H1 (cell line): ENCODE data around the gene RNASEH2A. TPM values are rescaled to one million over a fixed set of nuclear protein-coding genes. Genes with fewer than 3 reads are reported as not detected.

Experiments
- CTCF ChIA-PET: fragments of 300-600 bp; sonication (Branson Sonifier 250); formaldehyde crosslinking; loops from one replicate; lab custom pipeline; 2021; ENCODE audit not compliant: partially characterized antibody; lab: Charles Lee
- POLR2A ChIA-PET: fragments of 300-600 bp; sonication (Branson Sonifier 250); formaldehyde crosslinking; loops from one replicate; lab custom pipeline; 2021; ENCODE audit warnings: inconsistent platforms; ENCODE audit not compliant: partially characterized antibody; lab: Charles Lee
- DNase-seq, 2 experiments: peaks; one replicate each; pipeline versions ENCODE4 v3.0.0 to v3.0.0-alpha.2; 2010 to 2022; ENCODE audit warnings: low spot score in 2 of 2, low read depth in 1 of 2, mixed read lengths in 1 of 2
- FAIRE-seq: peaks from 2 replicates; lab custom pipeline; 2011; peaks lifted over from hg19 to GRCh38; lab: Jason Lieb, UNC
- H2AFZ ChIP-seq: 2 replicates; pipeline ENCODE4 v1.8.1; 2012; ENCODE audit warnings: low read length, inconsistent platforms
- H2AK5ac ChIP-seq: 2 replicates; pipeline ENCODE4 v1.6.1; 2013; ENCODE audit warnings: low read depth, low read length
- H2BK120ac ChIP-seq: replicated peaks from 2 replicates; pipeline ENCODE3; 2013; ENCODE audit warnings: low read depth, low read length, inconsistent platforms
- H2BK12ac ChIP-seq: 2 replicates; pipeline ENCODE4 v1.6.1; 2013; ENCODE audit warnings: low read depth, low read length
- H2BK15ac ChIP-seq: 2 replicates; pipeline ENCODE4 v1.6.1; 2013; ENCODE audit warnings: low read length
- H2BK20ac ChIP-seq: 2 replicates; pipeline ENCODE4 v1.6.1; 2013; ENCODE audit warnings: low read length
- H2BK5ac ChIP-seq: 2 replicates; pipeline ENCODE4 v1.6.1; 2013; ENCODE audit warnings: low read depth, low read length
- H3K14ac ChIP-seq: 2 replicates; pipeline ENCODE4 v1.6.1; 2013; ENCODE audit warnings: inconsistent platforms; ENCODE audit not compliant: insufficient read length
- H3K18ac ChIP-seq: 2 replicates; pipeline ENCODE4 v1.6.1; 2013; ENCODE audit warnings: low read length; ENCODE audit errors: extremely low read depth
- H3K23ac ChIP-seq: 2 replicates; pipeline ENCODE4 v1.6.1; 2013; ENCODE audit warnings: inconsistent platforms; ENCODE audit not compliant: insufficient read length
- H3K23me2 ChIP-seq: 2 replicates; pipeline ENCODE4 v1.6.1; 2013; ENCODE audit warnings: low read depth, low read length
- H3K27ac ChIP-seq: 2 replicates; pipeline ENCODE4 v1.6.1; 2011; ENCODE audit warnings: low read depth, low read length, inconsistent platforms
- H3K27me3 ChIP-seq, 4 experiments: replicated peaks in 1 of 4; 1 replicate in 1 of 4; 2 replicates in 3 of 4; pipeline versions ENCODE4 v1.6.1 to v1.8.1; 2011 to 2013; ENCODE audit warnings: low read length in 3 of 4, mild to moderate bottlenecking in 3 of 4, inconsistent platforms in 2 of 4, mixed read lengths in 2 of 4, moderate library complexity in 1 of 4; ENCODE audit not compliant: control insufficient read depth in 3 of 4, insufficient read depth in 3 of 4; ENCODE audit errors: extremely low read depth in 1 of 4
- H3K36me3 ChIP-seq, 4 experiments: 2 replicates each; pipeline versions ENCODE4 v1.6.1 to v1.8.1; 2011 to 2013; ENCODE audit warnings: mild to moderate bottlenecking in 4 of 4, low read length in 3 of 4, moderate library complexity in 2 of 4, control low read depth in 1 of 4, inconsistent platforms in 1 of 4; ENCODE audit not compliant: insufficient read depth in 4 of 4, control insufficient read depth in 2 of 4
- H3K4ac ChIP-seq: replicated peaks from 2 replicates; pipeline ENCODE3; 2013; ENCODE audit warnings: low read length, low read depth, mixed read lengths, inconsistent platforms; ENCODE audit not compliant: insufficient read length
- H3K4me1 ChIP-seq, 4 experiments: replicated peaks in 1 of 4; 1 replicate in 1 of 4; 2 replicates in 3 of 4; pipeline versions ENCODE4 v1.6.1 to v1.8.1; 2011 to 2013; ENCODE audit warnings: low read length in 3 of 4, inconsistent platforms in 2 of 4, mixed read lengths in 1 of 4; ENCODE audit not compliant: insufficient read depth in 4 of 4, control insufficient read depth in 3 of 4
- H3K4me2 ChIP-seq, 2 experiments: 2 replicates each; pipeline versions ENCODE4 v1.6.1 to v1.8.1; 2011 to 2013; ENCODE audit warnings: low read depth in 2 of 2, low read length in 2 of 2, control low read depth in 1 of 2, inconsistent platforms in 1 of 2, mild to moderate bottlenecking in 1 of 2; ENCODE audit not compliant: insufficient read depth in 1 of 2
- H3K4me3 ChIP-seq, 4 experiments: fragments of 200-600, 300-600 bp in 1 of 4; sonication (generic), shearing (Covaris generic), sonication (Bioruptor Twin) in 1 of 4; 2 replicates each; pipeline versions ENCODE4 v1.5.1 to v1.8.1; 2011 to 2016; ENCODE audit warnings: low read length in 4 of 4, low read depth in 3 of 4, control low read depth in 2 of 4, inconsistent platforms in 2 of 4, mild to moderate bottlenecking in 2 of 4, mixed read lengths in 1 of 4, moderate library complexity in 1 of 4; ENCODE audit not compliant: insufficient read depth in 2 of 4; ENCODE audit errors: extremely low read depth in 1 of 4
- H3K56ac ChIP-seq: replicated peaks from 2 replicates; pipeline ENCODE3; 2013; ENCODE audit warnings: low read depth, mild to moderate bottlenecking, mixed read lengths, low read length, inconsistent platforms; ENCODE audit not compliant: insufficient read length
- H3K79me1 ChIP-seq: 2 replicates; pipeline ENCODE4 v1.6.1; 2013; ENCODE audit warnings: low read depth, low read length, control low read depth
- H3K79me2 ChIP-seq, 2 experiments: 2 replicates each; pipeline versions ENCODE4 v1.6.1 to v1.8.1; 2012 to 2013; ENCODE audit warnings: low read length in 2 of 2, mild to moderate bottlenecking in 2 of 2, inconsistent platforms in 1 of 2; ENCODE audit not compliant: insufficient read depth in 2 of 2, control insufficient read depth in 1 of 2
- H3K9ac ChIP-seq, 4 experiments: replicated peaks in 1 of 4; 1 replicate in 1 of 4; 2 replicates in 3 of 4; pipeline versions ENCODE4 v1.6.1 to v1.8.1; 2011 to 2013; ENCODE audit warnings: low read depth in 3 of 4, low read length in 3 of 4, control low read depth in 2 of 4, mild to moderate bottlenecking in 2 of 4, moderate library complexity in 2 of 4, inconsistent platforms in 1 of 4; ENCODE audit errors: extremely low read depth in 1 of 4
- H3K9me3 ChIP-seq, 2 experiments: 2 replicates each; pipeline versions ENCODE4 v1.6.1 to v1.8.1; 2012 to 2013; ENCODE audit warnings: mild to moderate bottlenecking in 2 of 2, moderate library complexity in 2 of 2, control low read depth in 1 of 2, inconsistent platforms in 1 of 2, low read depth in 1 of 2, low read length in 1 of 2, mixed read lengths in 1 of 2; ENCODE audit not compliant: insufficient read depth in 2 of 2
- H4K20me1 ChIP-seq, 2 experiments: replicated peaks in 1 of 2; 2 replicates each; pipeline versions ENCODE3 to v1.8.1; 2011 to 2013; ENCODE audit warnings: inconsistent platforms in 2 of 2, low read length in 2 of 2, mild to moderate bottlenecking in 1 of 2; ENCODE audit not compliant: insufficient read depth in 2 of 2, control insufficient read depth in 1 of 2
- H4K5ac ChIP-seq: 2 replicates; pipeline ENCODE4 v1.6.1; 2013; ENCODE audit warnings: low read length, low read depth, mixed read lengths, inconsistent platforms; ENCODE audit not compliant: insufficient read length
- H4K8ac ChIP-seq: 2 replicates; pipeline ENCODE4 v1.8.0; 2013; ENCODE audit warnings: mild to moderate bottlenecking, moderate library complexity, low read length, inconsistent platforms; ENCODE audit not compliant: insufficient read depth; ENCODE audit errors: extremely low read depth
- H4K91ac ChIP-seq: replicated peaks from 2 replicates; pipeline ENCODE3; 2013; ENCODE audit warnings: low read length, mixed read lengths, inconsistent platforms; ENCODE audit not compliant: insufficient read length
- BACH1 ChIP-seq: IDR thresholded peaks from 2 replicates; pipeline ENCODE4 v1.6.1; 2012; ENCODE audit warnings: low read length, improper control_type of control experiment
- CHD2 ChIP-seq: IDR thresholded peaks from 2 replicates; pipeline ENCODE4 v1.6.1; 2012; ENCODE audit warnings: low read length, improper control_type of control experiment
- CTCF ChIP-seq, 3 experiments: IDR thresholded peaks; 1 replicate in 2 of 3; 2 replicates in 1 of 3; pipeline versions ENCODE4 v1.5.1 to v1.6.1; 2011; ENCODE audit warnings: low read length in 3 of 3, mild to moderate bottlenecking in 3 of 3, inconsistent platforms in 2 of 3, low read depth in 1 of 3, moderate library complexity in 1 of 3; ENCODE audit not compliant: insufficient read depth in 1 of 3; ENCODE audit errors: control extremely low read depth in 1 of 3
- FOSL1 ChIP-seq: IDR thresholded peaks from 2 replicates; pipeline ENCODE4 v1.6.1; 2011; ENCODE audit warnings: mild to moderate bottlenecking, low read depth, low read length, moderate library complexity; ENCODE audit not compliant: insufficient read depth
- HDAC2 ChIP-seq, 2 experiments: fragments of 300-600 bp in 1 of 2; sonication (generic) in 1 of 2; IDR thresholded peaks; 2 replicates each; pipeline ENCODE4 v1.6.1; 2011 to 2012; ENCODE audit warnings: low read depth in 2 of 2, low read length in 2 of 2, mild to moderate bottlenecking in 2 of 2, moderate library complexity in 2 of 2, borderline replicate concordance in 1 of 2, inconsistent platforms in 1 of 2
- NANOG ChIP-seq: IDR thresholded peaks from 2 replicates; pipeline ENCODE4 v1.6.1; 2011; ENCODE audit warnings: low read length, low read depth, mild to moderate bottlenecking, inconsistent platforms; ENCODE audit not compliant: insufficient read depth, poor library complexity, severe bottlenecking
- RNF2 ChIP-seq: fragments of 200-900, 300-1000 bp; sonication (generic); IDR thresholded peaks from 2 replicates; pipeline ENCODE4 v1.7.1; 2016; ENCODE audit warnings: borderline replicate concordance, low read depth, mild to moderate bottlenecking, antibody characterized with exemption, low read length; ENCODE audit not compliant: poor library complexity, severe bottlenecking; ENCODE audit errors: missing control alignments
- SIN3A ChIP-seq, 2 experiments: IDR thresholded peaks in 1 of 2; conservative IDR thresholded peaks in 1 of 2; 2 replicates each; pipeline ENCODE4 v1.6.1; 2011 to 2012; ENCODE audit warnings: low read length in 2 of 2, improper control_type of control experiment in 1 of 2, low read depth in 1 of 2, mild to moderate bottlenecking in 1 of 2
- WGBS, 2 experiments: shearing (Covaris generic) in 1 of 2; methylation state at CpG; one replicate each; pipeline versions ENCODE4 v1.1.6 to v1.1.7; 2013 to 2015; ENCODE audit warnings: low lambda C conversion rate in 2 of 2, mixed read lengths in 2 of 2, inconsistent platforms in 1 of 2, low coverage in 1 of 2, missing lambda C conversion rate in 1 of 2; ENCODE audit not compliant: insufficient replicate concordance in 2 of 2, insufficient coverage in 1 of 2, insufficient read length in 1 of 2; ENCODE audit errors: extremely low coverage in 1 of 2, missing lambda C conversion rate in 1 of 2; 5-methylcytosine and 5-hydroxymethylcytosine counted together
- polyA plus RNA-seq, 7 experiments: library from polyadenylated mRNA; depleted of rRNA in 3 of 7; stranded (reverse) in 5 of 7; unstranded in 2 of 7; fragments of >200 nt in 5 of 7; fragments of 200-250 nt in 2 of 7; gene quantifications; 1 replicate in 5 of 7; 2 replicates in 1 of 7; 4 replicates in 1 of 7; pipeline versions ENCODE4 v1.2.1 to v1.2.3, GENCODE V29; 2011 to 2013; ENCODE audit warnings: missing spikeins in 2 of 7, mixed read lengths in 2 of 7
- total RNA-seq: library from RNA; stranded (reverse); fragmentation: NEBNext Ultra II Directional; extraction: Animal tissue kit (Norgen Biotek cat#: 25700); gene quantifications from 2 replicates; pipeline ENCODE4 v1.2.1, GENCODE V29; 2021

The RNASEH2A gene
- total and polyA plus RNA-seq, 2 of the 8 experiments (the other 6 are each of a cell fraction or from before 2014, with no cell fraction given), result 67.5 to 120 TPM

GRCh38 chr19:12785431-12786031, 20.9 kb upstream of the RNASEH2A start:
- Histone ChIP-seq H3K23me2 (peaks cover 19% of the 10 kb centered on the region; the same call in 1 of the 2 replicates), H2BK15ac (peak overlapping the region; percentile 99), H3K18ac (no peak overlapping the region), H3K4ac (no peak overlapping the region), H3K4me1 (peaks cover 16 to 34% (median 22%) of the 10 kb centered on the region in 4 experiments), H3K36me3 (no peaks in the 10 kb centered on the region), H3K79me2 (no peaks in the 10 kb centered on the region), H3K56ac (no peak overlapping the region), H3K4me2 (no peak overlapping the region), H4K91ac (peak overlapping the region; percentile 25), H2BK20ac (no peak overlapping the region), H4K20me1 (peaks cover 0 to 1% of the 10 kb centered on the region in 2 experiments), H2BK120ac (no peak overlapping the region), H3K27me3 (no peaks in the 10 kb centered on the region), H3K9ac (no peak overlapping the region; a peak in 1 of 7 replicates), H2BK5ac (peak overlapping the region; percentile 82; the same call in 1 of the 2 replicates), H3K79me1 (no peaks in the 10 kb centered on the region; the same call in 1 of the 2 replicates), H2AK5ac (peak overlapping the region; percentile 99), H2AFZ (no peak overlapping the region), H2BK12ac (peak overlapping the region; percentile 99), H4K5ac (no peak overlapping the region), H3K4me3 (no peak overlapping the region), H3K9me3 (no peaks in the 10 kb centered on the region), H3K23ac (no peak overlapping the region), H4K8ac (no peak overlapping the region), H3K14ac (no peak overlapping the region), H3K27ac (no peak overlapping the region)
- CTCF ChIA-PET, result interaction anchor here (1.3 to 4.5 kb wide), 3 partner anchors 8 to 22 kb away, joined by 3 to 39 read pairs (median 15); no protein-coding TSS in a partner anchor
- FAIRE-seq, result no peak
- DNase-seq, result no peak
- POLR2A ChIA-PET, result interaction anchor here (0.7 to 1.5 kb wide), 2 partner anchors 8 to 9 kb away, joined by 3 to 4 read pairs; no protein-coding TSS in a partner anchor
- 90% methylated on average over 4 of the region's 4 CpGs; no CpG with 5 or more reads in 1 of the 2 experiments for WGBS, 2 experiments
- TF ChIP-seq NANOG (no peak), HDAC2 (IDR thresholded peaks at IDR 0.05; ENCODE audit: borderline replicate concordance in 1 of 2, low read depth in 2 of 2, low read length in 2 of 2) (no peak), BACH1 (no peak), CTCF (IDR thresholded peaks at IDR 0.05; ENCODE audit: control extremely low read depth in 1 of 3, insufficient read depth in 1 of 3, low read depth in 1 of 3, low read length in 3 of 3) (no peak), FOSL1 (no peak), RNF2 (no peak), CHD2 (no peak), SIN3A (conservative IDR thresholded peaks at IDR 0.05 in 1 of 2, IDR thresholded peaks at IDR 0.05 in 1 of 2; ENCODE audit: low read depth in 1 of 2, low read length in 2 of 2) (no peak)
